Thyroid gland (tissue), 4 donors: Measurements from ENCODE around the gene P4HA1. TPM values are rescaled to one million over a fixed set of nuclear protein-coding genes. Genes with fewer than 3 reads are reported as not detected.
"Not testable (repeated sequence)": the region's sequence is repeated elsewhere in the genome, so short reads cannot be mapped to it uniquely, and the experiment has no call there.

Experiments used
- DNase-seq, 2 donors: peaks; one replicate each; pipeline ENCODE4 v3.0.0-alpha.2; 2019
- H3K27ac ChIP-seq, 3 donors: fragments of 200-600 bp; sonication (generic); 1 replicate in 2 of 3; 2 replicates in 1 of 3; pipeline ENCODE4 v1.5.1; 2016 to 2019; ENCODE audit warnings: mild to moderate bottlenecking in 1 of 3, moderate library complexity in 1 of 3
- H3K27me3 ChIP-seq: fragments of 200-600 bp; sonication (generic); one replicate; pipeline ENCODE4 v1.5.1; 2019
- H3K36me3 ChIP-seq, 2 donors: fragments of 200-600 bp; sonication (generic); one replicate each; pipeline ENCODE4 v1.5.1; 2016 to 2019
- H3K4me1 ChIP-seq, 2 donors: fragments of 200-600 bp; sonication (generic); one replicate each; pipeline ENCODE4 v1.5.1; 2017 to 2019
- H3K4me3 ChIP-seq, 3 donors: fragments of 200-600 bp; sonication (generic); replicated peaks in 1 of 3; 1 replicate in 2 of 3; 2 replicates in 1 of 3; pipeline ENCODE4 v1.5.1; 2016; ENCODE audit warnings: mild to moderate bottlenecking in 1 of 3
- H3K9me3 ChIP-seq: fragments of 200-600 bp; sonication (generic); one replicate; pipeline ENCODE4 v1.5.1; 2017
- POLR2A ChIP-seq, 2 donors: fragments of 450-650 bp; IDR thresholded peaks; one replicate each; pipeline ENCODE4 v1.6.1; 2017; ENCODE audit warnings: antibody characterized with exemption in 2 of 2, mild to moderate bottlenecking in 2 of 2, moderate library complexity in 1 of 2
- WGBS, 2 donors: methylation state at CpG; one replicate each; pipeline ENCODE4 v1.1.5; 2017; 5-methylcytosine and 5-hydroxymethylcytosine counted together
- intact Hi-C: fragments of 100-400 bp; cut with DNase I; formaldehyde crosslinking; loops from one replicate; pipeline ENCODE4 v1.15.1; 2023
- total RNA-seq, 4 donors: library from RNA; depleted of rRNA; stranded (reverse); fragments of >200 nt; gene quantifications; one replicate each; pipeline ENCODE4 v1.2.3, GENCODE V29; 2016
- TF ChIP-seq, protein P1 (sequence below), 6 experiments: fragments of 200-600 bp in 3 of 6; fragments of 450-650 bp in 3 of 6; sonication (generic) in 3 of 6; IDR thresholded peaks; one replicate each; pipeline ENCODE4 v1.5.1; 2016 to 2019; ENCODE audit warnings: antibody characterized with exemption in 6 of 6, mild to moderate bottlenecking in 2 of 6, inconsistent platforms in 1 of 6, moderate library complexity in 1 of 6

Gene P4HA1
- total RNA-seq, 4 donors from 2014 or later = 21.8 to 29.1 (median 24.6) TPM

GRCh38 chr10:73043766-73044377 lies 52.8 kb downstream of the P4HA1 start:
- WGBS, 2 donors = 77 to 82% methylated on average over 2 of the region's 2 CpGs
- Histone ChIP-seq H3K4me1 (peaks cover 0 to 5% of the 10 kb centered on the region in 2 donors), H3K27me3 (no peaks in the 10 kb centered on the region), H3K36me3 (peaks cover 0 to 3% of the 10 kb centered on the region in 2 donors), H3K9me3 (no peaks in the 10 kb centered on the region), H3K27ac (peak overlapping the region in 1 of 3 donors; percentile 23), H3K4me3 (no peak overlapping the region)
- TF ChIP-seq, protein P1, sequence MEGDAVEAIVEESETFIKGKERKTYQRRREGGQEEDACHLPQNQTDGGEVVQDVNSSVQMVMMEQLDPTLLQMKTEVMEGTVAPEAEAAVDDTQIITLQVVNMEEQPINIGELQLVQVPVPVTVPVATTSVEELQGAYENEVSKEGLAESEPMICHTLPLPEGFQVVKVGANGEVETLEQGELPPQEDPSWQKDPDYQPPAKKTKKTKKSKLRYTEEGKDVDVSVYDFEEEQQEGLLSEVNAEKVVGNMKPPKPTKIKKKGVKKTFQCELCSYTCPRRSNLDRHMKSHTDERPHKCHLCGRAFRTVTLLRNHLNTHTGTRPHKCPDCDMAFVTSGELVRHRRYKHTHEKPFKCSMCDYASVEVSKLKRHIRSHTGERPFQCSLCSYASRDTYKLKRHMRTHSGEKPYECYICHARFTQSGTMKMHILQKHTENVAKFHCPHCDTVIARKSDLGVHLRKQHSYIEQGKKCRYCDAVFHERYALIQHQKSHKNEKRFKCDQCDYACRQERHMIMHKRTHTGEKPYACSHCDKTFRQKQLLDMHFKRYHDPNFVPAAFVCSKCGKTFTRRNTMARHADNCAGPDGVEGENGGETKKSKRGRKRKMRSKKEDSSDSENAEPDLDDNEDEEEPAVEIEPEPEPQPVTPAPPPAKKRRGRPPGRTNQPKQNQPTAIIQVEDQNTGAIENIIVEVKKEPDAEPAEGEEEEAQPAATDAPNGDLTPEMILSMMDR (IDR thresholded peaks at IDR 0.05) = no peak
- no peak for TF ChIP-seq POLR2A (IDR thresholded peaks at IDR 0.05)
- DNase-seq = no peak
- intact Hi-C loops = no loop called here

- Histone ChIP-seq H3K27ac (no peak overlapping the region), H3K27me3 (no peaks in the 10 kb centered on the region), H3K36me3 (peaks cover 0 to 3% of the 10 kb centered on the region in 2 donors), H3K4me1 (peaks cover 0 to 5% of the 10 kb centered on the region in 2 donors), H3K9me3 (no peaks in the 10 kb centered on the region), H3K4me3 (no peak overlapping the region)
- DNase-seq = no peak
- 98 to 100% methylated on average over 1 of the region's 1 CpG for WGBS, 2 donors
- intact Hi-C loops = no loop called here
- TF ChIP-seq POLR2A (IDR thresholded peaks at IDR 0.05) = no peak
- TF ChIP-seq, protein P1 (IDR thresholded peaks at IDR 0.05) = no peak
Observed at GRCh38 chr10:73043319-73043718, 53.3 kb downstream of the P4HA1 start.

DNA sequence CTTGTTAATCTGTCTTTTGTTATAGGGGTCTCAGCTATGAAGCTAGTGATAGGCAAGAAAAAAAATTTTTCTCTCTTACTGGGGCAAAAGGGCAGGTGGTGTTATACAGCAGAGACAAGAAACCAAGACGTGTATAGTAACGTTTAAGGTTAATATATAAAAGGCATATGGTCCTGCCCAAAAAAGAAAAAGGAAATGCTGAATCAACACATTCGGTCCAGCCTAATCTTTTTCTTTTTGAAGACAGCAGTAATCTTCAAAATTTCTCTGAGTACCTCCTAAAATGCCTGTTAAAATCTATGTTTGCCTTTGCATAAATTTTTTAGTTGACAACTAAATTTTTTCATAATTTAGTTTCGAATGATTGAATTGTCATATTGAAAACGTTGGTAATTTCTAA lies 54.5 kb downstream of the P4HA1 start:
- no peak overlapping the region for H3K4me3 ChIP-seq
- H3K4me1 ChIP-seq = peaks cover 0 to 5% of the 10 kb centered on the region in 2 donors
- DNase-seq = no peak
- no peaks in the 10 kb centered on the region for H3K27me3 ChIP-seq
- H3K36me3 ChIP-seq = peaks cover 0 to 3% of the 10 kb centered on the region in 2 donors
- H3K9me3 ChIP-seq = no peaks in the 10 kb centered on the region
- TF ChIP-seq, protein P1 (IDR thresholded peaks at IDR 0.05) = no peak
- TF ChIP-seq POLR2A (IDR thresholded peaks at IDR 0.05) = no peak
- intact Hi-C loops = no loop called here
- H3K27ac ChIP-seq = no peak overlapping the region
- WGBS, 2 donors = 91 to 93% methylated on average over 5 of the region's 5 CpGs

GRCh38 chr10:73039635-73040034 lies 57.0 kb downstream of the P4HA1 start:
- no peak for TF ChIP-seq POLR2A (IDR thresholded peaks at IDR 0.05)
- TF ChIP-seq, protein P1 (IDR thresholded peaks at IDR 0.05) = no peak
- intact Hi-C loops = no loop called here
- peaks cover 0 to 4% of the 10 kb centered on the region in 2 donors for H3K36me3 ChIP-seq
- H3K9me3 ChIP-seq = no peaks in the 10 kb centered on the region
- H3K4me1 ChIP-seq = no peaks in the 10 kb centered on the region
- no peak overlapping the region for H3K27ac ChIP-seq
- no peak overlapping the region for H3K4me3 ChIP-seq
- no peaks in the 10 kb centered on the region for H3K27me3 ChIP-seq
- WGBS, 2 donors = 80 to 82% methylated on average over 3 of the region's 3 CpGs
- no peak for DNase-seq

DNA sequence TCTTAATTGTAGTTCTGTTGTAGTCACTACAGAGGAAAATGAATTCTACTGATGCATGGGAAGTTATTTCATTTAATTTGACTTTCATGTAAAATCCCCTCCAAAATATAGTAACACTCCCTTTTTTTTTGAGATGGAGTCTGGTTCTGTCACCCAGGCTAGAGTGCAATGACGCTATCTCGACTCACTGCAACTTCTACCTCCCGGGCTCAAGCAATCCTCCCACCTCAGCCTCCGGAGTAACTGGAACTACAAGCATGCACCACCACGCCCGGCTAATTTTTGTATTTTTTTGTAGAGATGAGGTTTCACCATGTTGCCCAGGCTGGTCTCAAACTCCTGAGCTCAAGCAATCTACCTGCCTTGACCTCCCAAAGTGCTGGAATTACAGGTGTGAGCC lies 60.4 kb downstream of the P4HA1 start:
- intact Hi-C loops, DNase-seq, H3K27me3 ChIP-seq, H3K27ac ChIP-seq, H3K36me3 ChIP-seq, H3K4me3 ChIP-seq, H3K4me1 ChIP-seq, H3K9me3 ChIP-seq: not testable (repeated sequence)
- 95 to 99% methylated on average over 6 of the region's 6 CpGs for WGBS, 2 donors
